WTC11 (cell line): ENCODE data around the gene CERCAM.

Source experiments
- CTCF ChIP-seq: fragments of 200-600 bp; IDR thresholded peaks from 2 replicates; pipeline ENCODE4 v1.8.0; 2022; ENCODE audit warnings: antibody characterized with exemption
- MAX ChIP-seq: sonication (generic); formaldehyde crosslinking; IDR thresholded peaks from 2 replicates; pipeline ENCODE4 v1.8.0; 2022; ENCODE audit warnings: mild to moderate bottlenecking, missing genetic modification reagents
- SP1 ChIP-seq: sonication (generic); formaldehyde crosslinking; conservative IDR thresholded peaks from 2 replicates; pipeline ENCODE4 v1.8.1; 2022; ENCODE audit warnings: missing genetic modification reagents
- TP53 ChIP-seq: sonication (generic); formaldehyde crosslinking; IDR thresholded peaks from 2 replicates; pipeline ENCODE4 v1.8.1; 2023; ENCODE audit warnings: mild to moderate bottlenecking, missing genetic modification reagents
- ZBTB21 ChIP-seq: sonication (generic); formaldehyde crosslinking; IDR thresholded peaks from 2 replicates; pipeline ENCODE4 v1.8.1; 2023; ENCODE audit warnings: mild to moderate bottlenecking, missing genetic modification reagents, borderline replicate concordance
- ZMAT4 ChIP-seq: fragments of 250-450 bp; sonication (Bioruptor Pico); IDR thresholded peaks from 2 replicates; pipeline ENCODE4 v1.9.0; 2021; ENCODE audit warnings: mild to moderate bottlenecking
- TF ChIP-seq, protein P1 (sequence below): sonication (generic); formaldehyde crosslinking; IDR thresholded peaks from 2 replicates; pipeline ENCODE4 v1.8.1; 2023; ENCODE audit warnings: mild to moderate bottlenecking, missing genetic modification reagents
- TF ChIP-seq, protein P2 (sequence below): sonication (generic); formaldehyde crosslinking; IDR thresholded peaks from 2 replicates; pipeline ENCODE4 v1.8.0; 2022; ENCODE audit warnings: mild to moderate bottlenecking, missing genetic modification reagents

- TF ChIP-seq CTCF (peak; percentile 42), ZMAT4 (no peak), MAX (no peak; the same call in 1 of the 2 replicates), TP53 (CRISPR knock-in tag) (no peak), SP1 (CRISPR knock-in tag) (0 out of 2 replicates have a peak, but pooled peaks have one; percentile 6), ZBTB21 (CRISPR knock-in tag) (peak; percentile 61; the same call in 1 of the 2 replicates)
- TF ChIP-seq, protein P1, sequence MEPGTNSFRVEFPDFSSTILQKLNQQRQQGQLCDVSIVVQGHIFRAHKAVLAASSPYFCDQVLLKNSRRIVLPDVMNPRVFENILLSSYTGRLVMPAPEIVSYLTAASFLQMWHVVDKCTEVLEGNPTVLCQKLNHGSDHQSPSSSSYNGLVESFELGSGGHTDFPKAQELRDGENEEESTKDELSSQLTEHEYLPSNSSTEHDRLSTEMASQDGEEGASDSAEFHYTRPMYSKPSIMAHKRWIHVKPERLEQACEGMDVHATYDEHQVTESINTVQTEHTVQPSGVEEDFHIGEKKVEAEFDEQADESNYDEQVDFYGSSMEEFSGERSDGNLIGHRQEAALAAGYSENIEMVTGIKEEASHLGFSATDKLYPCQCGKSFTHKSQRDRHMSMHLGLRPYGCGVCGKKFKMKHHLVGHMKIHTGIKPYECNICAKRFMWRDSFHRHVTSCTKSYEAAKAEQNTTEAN (CRISPR knock-in tag) = no peak
- TF ChIP-seq, protein P2, sequence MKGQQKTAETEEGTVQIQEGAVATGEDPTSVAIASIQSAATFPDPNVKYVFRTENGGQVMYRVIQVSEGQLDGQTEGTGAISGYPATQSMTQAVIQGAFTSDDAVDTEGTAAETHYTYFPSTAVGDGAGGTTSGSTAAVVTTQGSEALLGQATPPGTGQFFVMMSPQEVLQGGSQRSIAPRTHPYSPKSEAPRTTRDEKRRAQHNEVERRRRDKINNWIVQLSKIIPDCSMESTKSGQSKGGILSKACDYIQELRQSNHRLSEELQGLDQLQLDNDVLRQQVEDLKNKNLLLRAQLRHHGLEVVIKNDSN (CRISPR knock-in tag) = no peak
Measured at GRCh38 chr9:128420060-128420650, 502 bp upstream of the CERCAM start.
